ENCODE data around the gene ZDHHC11B. TPM values are rescaled to one million over a fixed set of nuclear protein-coding genes. Genes with fewer than 3 reads are reported as not detected.

Gene ZDHHC11B
- total RNA-seq, 1 experiment from 2014 or later = not detected

GRCh38 chr5:673831-674629 lies 110.5 kb downstream of the ZDHHC11B start:
- DNase-seq (ENCODE audit: low read depth) = no peak

DNA sequence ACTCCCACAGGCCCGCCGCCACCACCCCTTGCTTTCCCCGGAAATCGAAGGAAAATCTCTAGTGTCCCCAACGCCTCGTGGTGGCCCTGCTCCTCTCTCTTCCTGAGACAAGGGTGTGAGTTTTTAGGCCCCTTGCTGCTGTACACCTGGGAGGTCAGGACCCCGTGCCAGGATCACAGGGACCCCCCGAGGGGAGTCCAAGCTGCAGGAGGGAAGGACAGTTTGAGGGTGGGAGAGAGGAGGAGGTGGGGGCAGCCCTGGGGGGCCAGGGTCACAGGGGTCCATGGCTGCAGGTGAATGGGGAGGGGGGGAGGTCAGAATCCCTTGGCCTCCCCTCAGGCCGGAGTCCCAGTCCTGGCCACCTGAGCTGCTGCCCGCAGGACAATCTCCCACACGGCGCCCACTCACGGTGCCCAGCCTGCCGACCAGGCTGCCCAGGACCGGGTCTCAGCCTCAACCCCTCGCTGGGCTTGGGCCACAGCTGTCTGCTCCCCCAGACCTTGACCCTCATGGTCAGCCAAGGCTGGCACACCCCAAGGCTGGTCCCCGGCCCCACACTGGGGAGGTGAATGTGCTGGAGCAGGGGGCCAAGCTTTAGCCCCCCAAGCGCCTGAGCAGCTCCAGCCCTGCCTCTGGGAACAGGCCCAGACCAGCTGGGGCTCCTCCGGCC lies 111.2 kb downstream of the ZDHHC11B start:
- no peak for DNase-seq (ENCODE audit: low read depth)

DNA sequence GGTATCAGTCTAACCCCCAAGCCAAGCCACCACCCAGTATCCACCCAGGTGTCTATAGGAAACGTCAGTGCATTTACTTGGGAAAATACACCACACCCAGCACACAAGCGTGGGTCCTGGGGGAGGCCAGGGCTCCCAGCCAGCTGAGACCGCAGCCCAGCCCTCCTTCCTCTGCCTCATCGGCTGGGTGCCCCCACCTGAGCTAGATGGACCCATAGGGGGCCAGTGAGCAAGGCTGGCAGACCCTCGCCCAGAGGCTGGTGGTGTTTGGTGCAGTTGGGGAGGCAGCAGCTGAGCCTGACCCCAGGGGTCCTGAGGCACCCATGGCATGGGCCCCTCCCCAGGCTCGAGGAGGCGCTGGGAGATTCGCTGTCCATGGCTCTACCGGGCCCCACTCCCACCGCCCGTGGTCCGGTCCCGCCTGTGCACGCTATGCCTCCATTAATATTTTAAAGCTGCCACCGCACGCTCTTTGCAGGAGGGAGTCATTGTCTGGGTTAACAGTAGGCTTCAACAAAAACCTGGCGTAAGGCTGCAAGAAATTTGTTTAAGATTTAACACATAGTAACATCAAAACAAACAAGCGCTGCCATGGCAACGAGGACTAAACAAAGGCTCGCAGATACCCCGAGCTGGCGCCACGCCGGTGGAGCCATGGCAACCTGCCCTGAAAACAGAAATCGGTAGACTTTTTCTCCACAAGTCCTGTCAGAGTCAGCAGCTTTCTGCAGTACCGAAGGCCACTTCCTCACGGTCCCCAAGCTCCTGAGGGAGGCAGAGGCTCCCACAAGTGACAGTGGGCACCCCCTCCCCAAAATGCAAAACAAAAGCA lies 112.0 kb downstream of the ZDHHC11B start:
- peak; percentile 89 for DNase-seq (ENCODE audit: low read depth)

- peak; percentile 51 for DNase-seq (ENCODE audit: low read depth)
Measured at GRCh38 chr5:671459-672328, 112.8 kb downstream of the ZDHHC11B start.

DNA sequence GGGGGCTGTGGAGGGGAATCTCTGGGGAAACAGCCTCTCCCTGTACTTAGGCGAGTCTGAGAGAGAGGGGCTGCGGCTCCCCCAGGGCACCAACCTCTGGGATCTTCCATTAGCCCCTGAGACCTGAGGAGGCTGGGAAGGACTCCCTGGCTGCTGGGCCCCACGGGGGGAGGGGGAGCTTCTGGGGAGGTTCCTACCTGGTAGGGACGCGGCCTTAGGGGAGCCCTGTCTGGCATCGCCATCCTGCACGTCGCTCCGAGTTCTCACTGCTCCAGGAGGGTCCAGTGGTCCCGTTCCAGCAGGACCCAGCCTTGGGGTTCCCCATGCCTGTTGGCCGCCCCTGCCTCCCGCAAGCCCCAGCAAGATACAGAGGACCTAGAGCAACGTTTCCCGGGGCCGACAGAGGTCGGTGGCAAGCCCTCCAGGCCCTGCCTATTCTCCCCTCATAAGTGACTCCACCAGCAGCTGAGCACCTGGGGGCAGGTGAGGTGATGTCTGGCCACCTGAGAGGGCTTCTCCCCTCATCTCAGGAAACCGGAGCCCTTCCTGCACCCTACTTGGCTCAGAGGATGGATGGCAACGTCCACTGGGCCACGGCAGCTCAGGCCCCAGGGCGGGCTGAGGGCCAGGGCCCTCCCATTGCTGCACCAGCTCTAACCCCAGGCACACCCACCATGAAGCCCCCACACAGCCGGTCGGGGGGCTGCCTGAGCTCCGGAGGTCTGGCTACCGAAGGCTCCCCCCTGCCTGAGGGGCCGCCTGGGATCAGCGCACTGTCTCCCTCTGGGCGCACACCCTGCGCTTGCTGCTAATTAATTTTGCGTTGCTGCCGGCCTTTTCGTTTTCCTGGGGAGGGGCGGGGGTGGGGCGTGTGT lies 113.9 kb downstream of the ZDHHC11B start:
- DNase-seq (ENCODE audit: low read depth) = no peak

DNA sequence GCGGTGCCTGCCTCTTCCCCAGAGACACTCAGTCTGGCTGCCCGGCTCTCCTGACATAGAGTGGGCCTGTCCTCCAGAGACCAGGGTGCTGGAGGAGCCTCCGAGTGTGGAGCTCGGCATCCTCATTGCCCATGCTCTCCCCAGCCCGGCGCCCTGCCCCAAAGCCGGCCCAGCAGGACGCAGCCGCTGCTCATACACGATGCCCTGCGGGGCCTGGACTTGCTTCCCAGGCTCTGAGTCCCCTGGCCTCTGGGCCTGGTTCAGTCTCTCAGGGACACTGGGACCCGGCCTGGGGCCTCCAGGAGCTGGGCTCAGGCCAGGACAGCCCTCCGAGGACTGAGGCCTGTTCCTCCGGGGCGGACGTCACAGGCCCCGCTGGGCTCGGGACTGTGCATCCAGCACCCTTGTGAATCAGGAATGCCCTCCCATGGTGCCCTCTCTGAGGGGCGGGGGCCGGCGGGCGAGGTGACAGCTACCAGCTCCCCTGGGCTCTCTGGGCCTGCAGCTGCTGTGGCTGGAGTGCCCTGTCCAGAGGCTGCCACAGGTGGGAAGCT lies 114.6 kb downstream of the ZDHHC11B start:
- DNase-seq (ENCODE audit: low read depth) = no peak

- DNase-seq (ENCODE audit: low read depth) = peak; percentile 41
Measured at GRCh38 chr5:669111-669841, 115.3 kb downstream of the ZDHHC11B start.

- no peak for DNase-seq (ENCODE audit: low read depth)
Measured at GRCh38 chr5:668283-668995, 116.1 kb downstream of the ZDHHC11B start.

- no peak for DNase-seq (ENCODE audit: low read depth)
Measured at GRCh38 chr5:666816-667498, 117.6 kb downstream of the ZDHHC11B start.

DNA sequence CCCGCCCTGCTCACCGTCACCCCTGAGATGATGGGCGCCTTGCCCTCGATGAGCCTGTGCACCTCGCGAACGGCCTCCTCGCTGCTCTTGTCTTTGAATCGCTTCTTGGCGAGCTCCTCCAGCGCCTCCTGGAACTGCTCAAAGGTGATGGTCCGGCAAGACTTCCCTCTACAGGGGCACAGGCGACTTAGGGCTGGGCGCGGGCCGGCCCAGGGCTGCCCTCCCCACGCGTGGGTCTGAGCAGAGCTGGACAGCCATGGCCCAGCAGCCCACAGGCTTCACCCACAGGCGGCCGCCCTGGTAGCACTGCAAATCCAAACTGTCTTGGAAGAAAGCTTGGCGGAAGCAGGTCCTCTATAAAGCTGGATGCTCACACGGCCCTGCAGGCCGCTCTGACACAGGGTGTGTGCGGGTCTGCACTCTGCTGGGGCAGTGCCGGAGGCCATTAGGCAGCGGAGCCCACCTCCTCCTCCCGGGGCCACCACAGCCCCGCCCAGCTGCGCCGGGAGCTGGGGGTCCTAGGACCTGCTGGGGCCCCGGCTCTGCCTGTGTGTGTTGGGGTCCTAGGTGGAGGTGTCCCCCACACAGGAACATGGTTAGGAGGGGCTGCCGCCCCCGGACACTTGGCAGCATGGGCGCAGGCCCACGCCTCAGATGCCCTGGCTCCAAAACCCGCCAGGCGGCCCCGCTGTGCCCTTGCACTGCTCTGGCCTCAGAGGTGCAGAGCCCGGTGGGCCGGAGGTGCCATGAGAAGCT lies 118.4 kb downstream of the ZDHHC11B start:
- DNase-seq (ENCODE audit: low read depth) = no peak

DNA sequence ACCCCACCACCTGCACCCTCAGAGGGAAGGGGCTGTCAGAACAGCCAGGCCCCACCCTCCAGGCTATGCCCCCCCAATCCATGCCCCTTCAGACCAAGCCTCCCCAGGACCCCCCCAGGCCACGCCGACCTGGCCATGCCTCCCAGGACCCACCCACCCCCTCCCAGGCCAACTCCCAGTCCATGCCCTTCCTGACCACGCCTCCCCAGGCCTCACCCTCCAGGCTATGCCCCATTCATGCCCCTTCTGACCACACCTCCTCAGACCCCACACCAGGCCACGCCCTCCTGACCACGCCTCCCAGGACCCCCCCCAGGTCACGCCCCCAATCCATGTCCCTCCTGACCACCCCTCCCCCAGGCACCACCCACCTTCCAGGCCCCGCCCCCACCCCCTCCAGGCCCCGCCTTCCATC lies 119.0 kb downstream of the ZDHHC11B start:
- no peak for DNase-seq (ENCODE audit: low read depth)

GRCh38 chr5:664994-665360 lies 119.6 kb downstream of the ZDHHC11B start:
- no peak for DNase-seq (ENCODE audit: low read depth)

- DNase-seq (ENCODE audit: low read depth) = no peak
Measured at GRCh38 chr5:664343-664993, 120.1 kb downstream of the ZDHHC11B start.

GRCh38 chr5:663436-664342 lies 120.8 kb downstream of the ZDHHC11B start:
- DNase-seq (ENCODE audit: low read depth) = no peak

DNA sequence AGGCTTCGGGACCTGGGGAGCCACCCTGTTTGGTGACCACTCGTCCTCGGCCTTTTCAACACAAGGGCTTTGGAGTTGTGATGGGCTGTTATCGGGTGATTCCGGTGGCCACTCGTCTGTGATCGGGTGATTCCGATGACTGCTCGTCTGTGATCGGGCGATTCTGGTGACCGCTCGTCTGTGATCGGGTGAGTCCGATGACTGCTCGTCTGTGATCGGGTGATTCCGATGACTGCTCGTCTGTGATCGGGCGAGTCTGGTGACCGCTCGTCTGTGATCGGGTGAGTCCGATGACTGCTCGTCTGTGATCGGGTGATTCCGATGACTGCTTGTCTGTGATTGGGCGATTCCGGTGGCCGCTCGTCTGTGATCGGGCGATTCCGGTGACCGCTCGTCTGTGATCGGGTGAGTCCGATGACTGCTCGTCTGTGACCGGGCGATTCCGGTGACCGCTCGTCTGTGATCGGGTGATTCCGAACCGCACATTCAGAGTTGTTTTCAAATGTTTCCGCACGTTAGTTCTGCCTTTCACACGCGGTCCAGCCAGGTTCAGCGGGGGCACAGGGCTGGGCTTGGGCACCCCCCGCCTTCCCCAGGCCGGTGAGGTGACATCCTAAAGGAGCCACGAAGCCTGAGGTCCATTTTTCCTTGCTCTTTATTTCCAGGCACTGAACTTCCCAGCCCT lies 121.6 kb downstream of the ZDHHC11B start:
- no peak for DNase-seq (ENCODE audit: low read depth)
